Stomach (tissue), 4 donors: ENCODE data around the gene TMEM176A.

Source experiments
- EP300 ChIP-seq: sonication (generic); formaldehyde crosslinking; IDR thresholded peaks from one replicate; pipeline ENCODE4 v1.6.1; 2017; ENCODE audit warnings: antibody characterized with exemption
- POLR2A ChIP-seq, 4 donors: fragments of 450-650 bp; IDR thresholded peaks; one replicate each; pipeline ENCODE4 v1.6.1; 2016; ENCODE audit warnings: antibody characterized with exemption in 4 of 4, control low read depth in 2 of 4, mild to moderate bottlenecking in 1 of 4, moderate library complexity in 1 of 4
- POLR2AphosphoS5 ChIP-seq, 3 donors: sonication (generic); formaldehyde crosslinking; IDR thresholded peaks; one replicate each; pipeline ENCODE4 v1.6.1; 2016; ENCODE audit warnings: antibody characterized with exemption in 3 of 3
- TF ChIP-seq, protein P1 (sequence below), 7 experiments: fragments of 450-650 bp in 4 of 7; fragments of 200-600 bp in 3 of 7; sonication (generic) in 3 of 7; IDR thresholded peaks; one replicate each; pipeline ENCODE4 v1.5.1; 2016 to 2019; ENCODE audit warnings: antibody characterized with exemption in 7 of 7, control low read depth in 2 of 7, mild to moderate bottlenecking in 1 of 7

DNA sequence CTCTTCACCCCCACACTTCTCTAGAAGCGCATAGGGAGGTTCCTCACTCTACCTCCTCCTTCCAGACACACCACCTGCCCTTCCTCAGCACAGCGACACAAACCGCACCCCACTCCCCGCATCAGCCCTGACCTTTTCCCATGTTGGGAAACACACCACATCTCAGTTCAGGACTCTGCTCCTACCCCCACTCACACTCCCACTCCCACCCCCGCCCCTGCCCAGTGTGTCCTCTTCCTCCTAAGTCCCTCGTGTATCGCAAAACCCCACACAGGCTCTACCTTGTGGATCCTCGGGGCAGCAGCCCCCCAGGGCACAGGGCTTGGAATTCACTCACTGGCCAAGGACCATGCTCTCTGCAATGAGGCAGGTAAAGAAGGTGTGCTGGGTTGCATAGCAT lies 47.5 kb downstream of the TMEM176A start:
- TF ChIP-seq, protein P1, sequence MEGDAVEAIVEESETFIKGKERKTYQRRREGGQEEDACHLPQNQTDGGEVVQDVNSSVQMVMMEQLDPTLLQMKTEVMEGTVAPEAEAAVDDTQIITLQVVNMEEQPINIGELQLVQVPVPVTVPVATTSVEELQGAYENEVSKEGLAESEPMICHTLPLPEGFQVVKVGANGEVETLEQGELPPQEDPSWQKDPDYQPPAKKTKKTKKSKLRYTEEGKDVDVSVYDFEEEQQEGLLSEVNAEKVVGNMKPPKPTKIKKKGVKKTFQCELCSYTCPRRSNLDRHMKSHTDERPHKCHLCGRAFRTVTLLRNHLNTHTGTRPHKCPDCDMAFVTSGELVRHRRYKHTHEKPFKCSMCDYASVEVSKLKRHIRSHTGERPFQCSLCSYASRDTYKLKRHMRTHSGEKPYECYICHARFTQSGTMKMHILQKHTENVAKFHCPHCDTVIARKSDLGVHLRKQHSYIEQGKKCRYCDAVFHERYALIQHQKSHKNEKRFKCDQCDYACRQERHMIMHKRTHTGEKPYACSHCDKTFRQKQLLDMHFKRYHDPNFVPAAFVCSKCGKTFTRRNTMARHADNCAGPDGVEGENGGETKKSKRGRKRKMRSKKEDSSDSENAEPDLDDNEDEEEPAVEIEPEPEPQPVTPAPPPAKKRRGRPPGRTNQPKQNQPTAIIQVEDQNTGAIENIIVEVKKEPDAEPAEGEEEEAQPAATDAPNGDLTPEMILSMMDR (IDR thresholded peaks at IDR 0.05), result no peak
- TF ChIP-seq EP300 (no peak), POLR2AphosphoS5 (IDR thresholded peaks at IDR 0.05) (no peak), POLR2A (IDR thresholded peaks at IDR 0.05) (no peak)
